ENCODE data around the gene ARID5A.

The ARID5A gene

DNA sequence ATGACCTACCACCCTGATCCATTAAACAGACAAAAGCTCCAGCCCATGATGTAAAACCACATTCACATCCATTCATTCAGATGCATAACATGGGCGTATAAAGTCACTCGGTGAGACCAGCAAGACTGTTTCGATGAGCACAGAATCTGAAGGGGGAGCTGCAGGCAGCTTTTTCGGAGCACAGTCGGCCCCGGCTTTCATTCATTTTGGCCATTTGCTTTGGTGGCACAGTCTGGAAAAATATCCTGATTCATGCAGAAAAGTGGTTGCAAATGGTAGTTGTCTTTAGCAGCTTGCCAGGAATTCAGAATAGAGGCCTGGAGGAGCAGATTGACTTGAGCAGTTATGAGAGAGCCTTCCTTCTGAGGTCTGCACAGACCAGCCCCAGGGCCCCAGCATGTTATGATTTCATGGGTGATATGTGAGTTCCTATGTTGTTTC is 11.2 kb downstream of the ARID5A start:
- TF ChIP-seq, protein P1, sequence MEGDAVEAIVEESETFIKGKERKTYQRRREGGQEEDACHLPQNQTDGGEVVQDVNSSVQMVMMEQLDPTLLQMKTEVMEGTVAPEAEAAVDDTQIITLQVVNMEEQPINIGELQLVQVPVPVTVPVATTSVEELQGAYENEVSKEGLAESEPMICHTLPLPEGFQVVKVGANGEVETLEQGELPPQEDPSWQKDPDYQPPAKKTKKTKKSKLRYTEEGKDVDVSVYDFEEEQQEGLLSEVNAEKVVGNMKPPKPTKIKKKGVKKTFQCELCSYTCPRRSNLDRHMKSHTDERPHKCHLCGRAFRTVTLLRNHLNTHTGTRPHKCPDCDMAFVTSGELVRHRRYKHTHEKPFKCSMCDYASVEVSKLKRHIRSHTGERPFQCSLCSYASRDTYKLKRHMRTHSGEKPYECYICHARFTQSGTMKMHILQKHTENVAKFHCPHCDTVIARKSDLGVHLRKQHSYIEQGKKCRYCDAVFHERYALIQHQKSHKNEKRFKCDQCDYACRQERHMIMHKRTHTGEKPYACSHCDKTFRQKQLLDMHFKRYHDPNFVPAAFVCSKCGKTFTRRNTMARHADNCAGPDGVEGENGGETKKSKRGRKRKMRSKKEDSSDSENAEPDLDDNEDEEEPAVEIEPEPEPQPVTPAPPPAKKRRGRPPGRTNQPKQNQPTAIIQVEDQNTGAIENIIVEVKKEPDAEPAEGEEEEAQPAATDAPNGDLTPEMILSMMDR (IDR thresholded peaks at IDR 0.05; ENCODE audit: control insufficient read depth, extremely low read depth, insufficient read depth), result no peak
- no peak overlapping the region for H3K4me3 ChIP-seq (ENCODE audit: low read depth, low read length)
- DNase-seq (ENCODE audit: low read depth), result no peak

DNA sequence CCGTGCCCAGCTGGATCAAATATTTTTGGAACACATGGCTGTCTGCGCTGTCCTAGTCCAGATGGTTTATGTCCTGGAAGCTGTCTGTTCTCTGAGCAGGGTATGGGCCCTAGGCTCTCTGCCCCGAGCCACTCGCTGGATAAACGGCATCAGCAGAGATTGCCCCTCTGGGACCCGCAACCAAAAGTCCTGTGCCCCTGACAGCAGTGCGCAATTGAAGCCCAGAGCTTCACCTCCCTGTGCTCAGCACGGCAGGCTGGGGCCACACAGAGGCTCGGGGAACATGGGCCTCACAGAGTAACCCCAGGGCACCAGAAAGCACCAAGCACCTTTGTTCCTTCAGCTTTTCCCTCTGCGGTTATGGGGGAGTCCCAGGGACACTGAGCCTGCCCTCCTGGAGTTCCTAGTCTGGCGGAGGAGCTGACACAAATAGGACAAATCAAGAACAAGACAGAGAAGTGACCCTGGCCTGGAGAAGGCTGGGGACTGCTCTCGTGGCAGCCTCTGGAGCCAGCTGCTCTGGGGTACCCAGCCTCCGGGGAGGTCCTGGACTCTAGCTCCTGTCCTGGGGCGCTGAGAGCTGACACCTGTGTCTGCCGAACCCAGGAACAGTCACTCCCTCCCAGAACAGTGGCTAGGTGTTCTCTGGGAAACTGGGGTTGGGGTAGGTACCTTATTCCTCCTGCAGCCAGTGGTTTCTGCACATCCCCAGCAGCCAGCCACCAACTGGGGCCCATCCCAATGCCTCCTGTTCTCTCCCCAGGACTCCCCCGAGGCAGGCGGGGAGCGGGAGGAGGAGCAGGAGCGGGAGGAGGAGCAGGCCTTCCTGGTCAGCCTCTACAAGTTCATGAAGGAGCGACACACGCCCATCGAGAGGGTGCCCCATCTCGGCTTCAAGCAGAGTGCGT is 12.3 kb downstream of the ARID5A start:
- TF ChIP-seq, protein P1 (IDR thresholded peaks at IDR 0.05; ENCODE audit: control insufficient read depth, extremely low read depth, insufficient read depth), result no peak
- H3K4me3 ChIP-seq (ENCODE audit: low read depth, low read length), result no peak overlapping the region
- no peak for DNase-seq (ENCODE audit: low read depth)

DNA sequence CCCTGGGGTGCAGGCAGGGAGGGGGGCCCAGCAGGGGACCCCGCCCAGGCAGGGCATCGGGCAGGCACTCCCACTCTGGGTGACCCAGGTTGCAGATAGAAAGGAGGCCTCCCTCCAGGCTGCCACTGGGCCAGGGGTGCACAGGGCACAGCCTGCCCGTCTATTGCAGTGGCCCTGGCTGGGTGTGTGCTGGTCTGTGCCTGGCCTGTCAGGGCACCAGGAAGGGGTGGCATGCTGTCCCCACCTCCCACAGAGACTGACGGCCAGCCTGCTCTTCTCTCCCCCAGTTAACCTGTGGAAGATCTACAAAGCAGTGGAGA is 12.9 kb downstream of the ARID5A start:
- H3K4me3 ChIP-seq (ENCODE audit: low read depth, low read length), result peak overlapping the region; percentile 64
- TF ChIP-seq, protein P1 (IDR thresholded peaks at IDR 0.05; ENCODE audit: control insufficient read depth, extremely low read depth, insufficient read depth), result no peak
- no peak for DNase-seq (ENCODE audit: low read depth)

DNA sequence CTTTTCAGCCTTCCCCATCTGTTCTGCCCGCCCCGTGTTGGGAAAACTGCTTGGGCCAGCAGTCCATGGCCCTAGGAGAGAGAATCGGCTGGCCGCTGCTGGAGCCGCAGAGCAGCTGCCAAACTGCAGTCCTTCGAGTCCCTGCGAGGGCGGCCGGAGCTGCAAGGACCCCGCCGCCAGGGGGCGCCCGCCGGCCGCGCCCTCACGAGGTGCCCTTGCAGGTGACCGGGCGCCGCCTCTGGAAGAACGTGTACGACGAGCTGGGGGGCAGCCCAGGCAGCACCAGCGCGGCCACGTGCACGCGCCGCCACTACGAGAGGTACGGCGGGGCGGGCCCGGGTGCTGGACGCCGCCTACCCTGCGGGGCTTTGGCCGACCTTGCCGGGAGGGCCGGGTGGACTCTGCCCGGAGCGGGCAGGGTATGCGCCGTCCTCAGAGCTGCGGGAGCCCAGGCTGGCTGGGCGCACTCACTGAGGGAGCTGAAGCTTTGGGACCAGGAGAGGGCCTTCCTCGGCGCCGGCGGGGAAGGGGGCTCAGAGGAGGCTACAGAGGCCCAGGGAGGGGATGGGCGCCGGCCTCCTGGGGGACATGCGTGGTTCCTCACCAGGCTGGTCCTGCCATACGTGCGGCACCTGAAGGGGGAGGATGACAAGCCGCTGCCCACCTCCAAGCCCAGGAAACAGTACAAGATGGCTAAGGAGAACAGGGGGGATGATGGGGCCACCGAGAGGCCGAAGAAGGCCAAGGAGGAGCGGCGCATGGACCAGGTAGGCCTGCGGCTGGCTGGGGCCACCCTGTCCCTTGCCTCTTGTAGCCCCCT is 13.6 kb downstream of the ARID5A start:
- DNase-seq (ENCODE audit: low read depth), result peak; percentile 61
- TF ChIP-seq, protein P1 (IDR thresholded peaks at IDR 0.05; ENCODE audit: control insufficient read depth, extremely low read depth, insufficient read depth), result peak; percentile 93
- peak overlapping the region; percentile 64 for H3K4me3 ChIP-seq (ENCODE audit: low read depth, low read length)

DNA sequence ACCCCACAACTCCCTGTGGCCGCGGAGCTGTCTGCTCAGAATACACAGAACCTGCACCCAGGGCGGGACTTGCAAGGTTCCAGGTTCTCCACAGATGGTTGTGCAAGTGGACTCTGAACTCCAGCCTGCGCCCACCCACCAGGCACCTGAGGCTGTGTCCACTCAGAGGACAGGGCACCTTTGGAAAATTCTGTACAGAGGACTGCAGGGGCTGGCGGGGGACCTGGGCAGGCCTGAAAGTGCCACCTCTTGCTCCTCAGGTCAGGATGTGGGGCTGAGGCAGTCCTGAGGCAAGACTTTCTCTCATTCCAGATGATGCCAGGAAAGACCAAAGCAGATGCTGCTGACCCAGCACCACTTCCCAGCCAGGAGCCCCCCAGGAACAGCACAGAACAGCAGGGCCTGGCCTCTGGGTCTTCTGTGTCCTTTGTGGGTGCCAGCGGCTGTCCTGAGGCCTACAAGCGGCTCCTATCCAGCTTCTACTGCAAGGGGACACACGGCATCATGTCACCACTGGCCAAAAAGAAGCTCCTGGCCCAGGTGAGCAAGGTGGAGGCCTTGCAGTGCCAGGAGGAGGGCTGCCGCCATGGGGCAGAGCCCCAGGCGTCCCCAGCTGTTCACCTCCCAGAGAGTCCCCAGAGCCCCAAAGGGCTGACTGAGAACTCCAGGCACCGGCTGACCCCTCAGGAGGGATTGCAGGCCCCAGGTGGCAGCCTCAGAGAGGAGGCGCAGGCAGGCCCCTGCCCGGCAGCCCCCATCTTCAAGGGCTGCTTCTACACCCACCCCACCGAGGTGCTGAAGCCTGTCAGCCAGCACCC is 14.4 kb downstream of the ARID5A start:
- TF ChIP-seq, protein P1 (IDR thresholded peaks at IDR 0.05; ENCODE audit: control insufficient read depth, extremely low read depth, insufficient read depth), result no peak
- DNase-seq (ENCODE audit: low read depth), result no peak
- H3K4me3 ChIP-seq (ENCODE audit: low read depth, low read length), result peak overlapping the region; percentile 64

DNA sequence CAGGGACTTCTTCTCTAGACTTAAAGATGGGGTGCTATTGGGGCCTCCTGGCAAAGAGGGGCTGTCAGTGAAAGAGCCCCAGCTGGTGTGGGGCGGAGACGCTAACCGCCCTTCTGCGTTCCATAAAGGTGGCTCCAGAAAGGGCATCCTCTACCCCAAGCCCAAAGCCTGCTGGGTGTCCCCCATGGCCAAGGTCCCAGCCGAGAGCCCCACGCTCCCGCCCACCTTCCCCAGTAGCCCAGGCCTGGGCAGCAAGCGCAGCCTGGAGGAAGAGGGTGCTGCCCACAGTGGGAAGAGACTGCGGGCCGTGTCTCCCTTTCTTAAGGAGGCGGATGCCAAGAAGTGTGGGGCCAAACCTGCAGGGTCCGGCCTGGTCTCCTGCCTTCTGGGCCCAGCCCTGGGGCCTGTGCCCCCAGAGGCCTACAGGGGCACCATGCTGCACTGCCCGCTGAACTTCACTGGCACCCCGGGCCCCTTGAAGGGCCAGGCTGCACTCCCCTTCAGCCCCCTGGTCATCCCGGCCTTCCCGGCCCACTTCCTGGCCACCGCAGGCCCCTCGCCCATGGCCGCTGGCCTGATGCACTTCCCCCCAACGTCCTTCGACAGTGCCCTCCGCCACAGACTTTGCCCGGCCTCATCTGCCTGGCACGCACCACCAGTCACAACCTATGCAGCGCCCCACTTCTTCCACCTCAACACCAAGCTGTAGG is 15.2 kb downstream of the ARID5A start:
- TF ChIP-seq, protein P1 (IDR thresholded peaks at IDR 0.05; ENCODE audit: control insufficient read depth, extremely low read depth, insufficient read depth), result no peak
- DNase-seq (ENCODE audit: low read depth), result no peak
- no peak overlapping the region for H3K4me3 ChIP-seq (ENCODE audit: low read depth, low read length)
